ENCODE results near the gene BTBD2. TPM values are rescaled to one million over a fixed set of nuclear protein-coding genes. Genes with fewer than 3 reads are reported as not detected.

Gene BTBD2
- total and polyA plus RNA-seq, 2 experiments from 2014 or later: 56.4 to 76.0 TPM

GRCh38 chr19:2040647-2041432 is 25.3 kb upstream of the BTBD2 start:
- TF ChIP-seq CTCF (IDR thresholded peaks at IDR 0.05; ENCODE audit: poor library complexity) (no peak), EZH2 (IDR thresholded peaks at IDR 0.05; ENCODE audit: borderline replicate concordance) (no peak), EZH2phosphoT487 (IDR thresholded peaks at IDR 0.05; ENCODE audit: low read depth, severe bottlenecking, unreplicated experiment) (no peak)
- WGBS (ENCODE audit: low lambda C conversion rate, missing lambda C conversion rate): 96% methylated on average over 26 of the region's 28 CpGs
- DNase-seq (ENCODE audit: low spot score): no peak
- Histone ChIP-seq H3K9me2 (replicated peaks; ENCODE audit: insufficient read depth) (no peaks in the 10 kb centered on the region), H3K27me3 (no peaks in the 10 kb centered on the region), H3K4me3 (no peak overlapping the region), H2AFZ (no peak overlapping the region), H3K27ac (peak overlapping the region; percentile 89), H3K9me3 (ENCODE audit: low read depth) (no peaks in the 10 kb centered on the region), H3K79me2 (peaks cover 10% of the 10 kb centered on the region), H3K4me1 (ENCODE audit: insufficient read depth) (peaks cover 16% of the 10 kb centered on the region), H3K36me3 (replicated peaks; ENCODE audit: insufficient read depth, low read depth) (no peaks in the 10 kb centered on the region), H3K4me2 (peak overlapping the region; percentile 71), H4K20me1 (ENCODE audit: insufficient read depth, poor library complexity, severe bottlenecking) (peaks cover 15% of the 10 kb centered on the region)

- no peak for DNase-seq (ENCODE audit: low spot score)
- WGBS (ENCODE audit: low lambda C conversion rate, missing lambda C conversion rate): 99% methylated on average over 11 of the region's 20 CpGs
Observed at GRCh38 chr19:2039959-2040646, 24.6 kb upstream of the BTBD2 start.

GRCh38 chr19:2039089-2039958 is 23.8 kb upstream of the BTBD2 start:
- peak; percentile 16 for DNase-seq (ENCODE audit: low spot score)
- H3K4me3 ChIP-seq: no peak overlapping the region
- no peak overlapping the region for H3K27ac ChIP-seq

More at GRCh38 chr19:2039959-2040646, 24.6 kb upstream of the BTBD2 start:
- Histone ChIP-seq H3K9me3 (ENCODE audit: low read depth) (no peaks in the 10 kb centered on the region), H4K20me1 (ENCODE audit: insufficient read depth, poor library complexity, severe bottlenecking) (peaks cover 11% of the 10 kb centered on the region), H3K27ac (no peak overlapping the region), H3K4me1 (ENCODE audit: insufficient read depth) (peaks cover 16% of the 10 kb centered on the region), H3K4me2 (no peak overlapping the region), H3K4me3 (no peak overlapping the region), H3K36me3 (replicated peaks; ENCODE audit: insufficient read depth, low read depth) (no peaks in the 10 kb centered on the region), H3K79me2 (peaks cover 6% of the 10 kb centered on the region), H2AFZ (no peak overlapping the region), H3K9me2 (replicated peaks; ENCODE audit: insufficient read depth) (no peaks in the 10 kb centered on the region), H3K27me3 (no peaks in the 10 kb centered on the region)
- TF ChIP-seq CTCF (IDR thresholded peaks at IDR 0.05; ENCODE audit: poor library complexity) (no peak), EZH2 (IDR thresholded peaks at IDR 0.05; ENCODE audit: borderline replicate concordance) (no peak), EZH2phosphoT487 (IDR thresholded peaks at IDR 0.05; ENCODE audit: low read depth, severe bottlenecking, unreplicated experiment) (no peak)

More at GRCh38 chr19:2039089-2039958, 23.8 kb upstream of the BTBD2 start:
- Histone ChIP-seq H3K79me2 (peaks cover 6% of the 10 kb centered on the region), H3K36me3 (replicated peaks; ENCODE audit: insufficient read depth, low read depth) (no peaks in the 10 kb centered on the region), H3K4me2 (no peak overlapping the region), H3K9me3 (ENCODE audit: low read depth) (no peaks in the 10 kb centered on the region), H3K4me1 (ENCODE audit: insufficient read depth) (peaks cover 16% of the 10 kb centered on the region), H2AFZ (no peak overlapping the region), H3K9me2 (replicated peaks; ENCODE audit: insufficient read depth) (no peaks in the 10 kb centered on the region), H3K27me3 (no peaks in the 10 kb centered on the region), H4K20me1 (ENCODE audit: insufficient read depth, poor library complexity, severe bottlenecking) (peaks cover 4% of the 10 kb centered on the region)
- TF ChIP-seq EZH2 (IDR thresholded peaks at IDR 0.05; ENCODE audit: borderline replicate concordance): no peak
- TF ChIP-seq CTCF (IDR thresholded peaks at IDR 0.05; ENCODE audit: poor library complexity): no peak
- TF ChIP-seq EZH2phosphoT487 (IDR thresholded peaks at IDR 0.05; ENCODE audit: low read depth, severe bottlenecking, unreplicated experiment): no peak
- WGBS (ENCODE audit: low lambda C conversion rate, missing lambda C conversion rate): 95% methylated on average over 29 of the region's 30 CpGs

Data from hepatocyte (in vitro differentiated cells).